Activated CD4-positive, alpha-beta T cell treated with anti-CD3 and anti-CD28 coated beads, Interleukin-2, Interleukin-6, amounts not matched to agents 100 ng/mL and 50 ng/mL, durations not matched to agents 16 hours and 8 hours (primary cell): ENCODE results near the gene PRR13.
"Not testable (repeated sequence)": the region's sequence is repeated elsewhere in the genome, so short reads cannot be mapped to it uniquely, and the experiment has no call there.

Experiments
- DNase-seq: peaks from one replicate; pipeline ENCODE4 v3.0.0-alpha.2; 2020

The PRR13 gene

DNA sequence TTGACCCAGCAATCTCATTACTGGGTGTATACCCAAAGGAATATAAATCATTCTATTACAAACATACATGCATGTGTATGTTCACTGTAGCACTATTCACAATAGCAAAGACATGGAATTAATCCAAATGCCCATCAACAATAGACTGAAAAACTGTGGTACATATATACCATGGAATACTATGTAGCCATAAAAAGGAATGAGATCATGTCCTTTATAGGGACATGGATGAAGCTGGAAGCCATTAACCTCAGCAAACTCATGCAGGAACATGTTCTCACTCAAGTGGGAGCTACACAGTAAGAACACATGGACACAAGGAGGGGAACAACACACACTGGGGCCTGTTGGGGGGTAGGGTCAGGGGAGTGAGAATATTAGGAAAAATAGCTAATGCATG is 2.0 kb upstream of the PRR13 start:
- not testable (repeated sequence) for DNase-seq

GRCh38 chr12:53443955-53444354 is 2.4 kb downstream of the PRR13 start:
- no peak for DNase-seq

- DNase-seq, result not testable (repeated sequence)
These were observed 3.2 kb downstream of the PRR13 start for GRCh38 chr12:53444593-53445325.

DNA sequence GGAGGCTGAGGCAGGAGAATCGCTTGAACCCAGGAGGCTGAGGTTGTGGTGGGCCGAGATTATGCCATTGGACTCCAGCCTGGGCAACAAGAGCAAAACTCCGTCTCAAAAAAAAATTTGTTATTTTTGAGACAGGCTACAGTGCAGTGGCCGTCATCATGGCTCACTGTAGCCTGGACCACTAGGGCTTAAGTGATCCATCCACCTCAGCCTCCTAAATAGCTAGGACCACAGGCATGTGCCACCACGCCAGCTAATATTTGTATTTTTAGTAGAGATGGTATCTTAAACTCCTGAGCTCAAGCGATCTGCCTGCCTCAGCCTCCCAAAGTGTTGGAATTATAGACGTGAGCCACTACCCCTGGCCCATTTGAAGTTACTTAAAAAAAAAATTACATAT is 9.4 kb downstream of the PRR13 start:
- DNase-seq, result no peak

GRCh38 chr12:53451661-53452158 is 10.2 kb downstream of the PRR13 start, which contains the start of gene PCBP2:
TSS of gene PCBP2 (plus strand) at chr12:53452102. CDS start at chr12:53454801, 2,699 bp downstream.
- DNase-seq, result peak; percentile 99

DNA sequence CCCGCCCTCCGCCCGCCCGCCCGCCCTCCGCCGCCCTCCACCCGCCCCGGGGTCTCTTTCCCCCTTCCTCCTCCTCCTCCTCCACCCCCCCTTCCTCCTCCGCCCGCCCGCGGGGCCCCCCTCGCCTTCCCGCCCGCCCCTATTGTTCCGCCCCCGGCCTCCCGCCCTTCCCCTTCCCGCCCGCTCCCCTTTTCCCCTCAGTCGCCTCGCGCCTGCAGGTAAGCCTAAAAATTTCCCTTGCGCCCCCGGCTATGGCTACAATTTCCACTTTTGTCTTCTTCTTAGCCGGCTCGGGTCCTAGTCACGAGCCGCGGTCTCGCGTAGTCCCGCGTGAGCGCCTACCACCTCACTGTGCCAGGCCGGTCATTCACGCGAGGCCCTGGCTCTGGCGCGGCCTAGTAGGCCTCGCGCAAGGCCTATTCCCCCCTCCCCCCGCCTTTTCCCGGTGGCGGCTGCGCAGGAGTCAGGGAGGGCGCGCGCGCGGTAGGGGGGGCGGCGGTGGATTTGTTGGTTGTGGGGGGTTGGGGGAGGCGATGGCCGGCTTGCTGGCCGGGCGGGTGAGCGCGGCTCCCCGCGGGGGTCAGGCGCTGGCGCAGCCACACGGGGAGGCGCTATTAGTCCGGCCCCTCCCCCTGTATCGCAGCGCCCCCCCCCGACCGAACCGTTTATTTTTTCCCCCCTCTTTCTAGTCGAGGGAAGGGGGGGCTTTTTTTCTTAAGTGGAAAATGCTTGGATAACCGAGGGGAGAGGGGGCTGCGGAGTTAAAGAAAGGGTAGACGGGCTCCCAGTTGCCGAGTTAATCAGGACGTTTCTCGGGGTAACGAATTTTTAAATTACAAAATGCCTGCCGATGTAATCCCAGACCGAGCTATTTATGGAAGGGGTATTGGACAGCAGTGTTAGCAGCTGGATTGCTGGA is 10.9 kb downstream of the PRR13 start:
- peak; percentile 76 for DNase-seq

GRCh38 chr12:53453953-53454640 is 12.6 kb downstream of the PRR13 start:
- no peak for DNase-seq

DNA sequence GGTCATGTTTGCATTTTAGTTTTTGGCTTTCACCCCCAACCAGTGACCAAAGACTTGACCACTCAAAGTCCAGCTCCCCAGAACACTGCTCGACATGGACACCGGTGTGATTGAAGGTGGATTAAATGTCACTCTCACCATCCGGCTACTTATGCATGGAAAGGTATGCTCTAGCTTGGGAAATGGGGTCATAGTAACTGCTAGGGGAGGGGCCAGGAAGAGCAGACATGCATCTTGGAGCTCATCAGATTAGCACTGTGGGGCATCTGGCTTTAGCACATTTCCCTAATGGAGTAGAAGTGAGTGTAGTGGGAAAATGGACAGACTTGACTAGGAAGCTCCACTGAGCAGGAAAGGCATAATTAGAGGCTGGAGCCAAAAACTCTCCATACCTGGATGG is 13.2 kb downstream of the PRR13 start:
- no peak for DNase-seq

GRCh38 chr12:53456654-53457366 is 15.3 kb downstream of the PRR13 start:
- no peak for DNase-seq

- DNase-seq, result no peak
These were observed 17.6 kb downstream of the PRR13 start for GRCh38 chr12:53459097-53459496.

DNA sequence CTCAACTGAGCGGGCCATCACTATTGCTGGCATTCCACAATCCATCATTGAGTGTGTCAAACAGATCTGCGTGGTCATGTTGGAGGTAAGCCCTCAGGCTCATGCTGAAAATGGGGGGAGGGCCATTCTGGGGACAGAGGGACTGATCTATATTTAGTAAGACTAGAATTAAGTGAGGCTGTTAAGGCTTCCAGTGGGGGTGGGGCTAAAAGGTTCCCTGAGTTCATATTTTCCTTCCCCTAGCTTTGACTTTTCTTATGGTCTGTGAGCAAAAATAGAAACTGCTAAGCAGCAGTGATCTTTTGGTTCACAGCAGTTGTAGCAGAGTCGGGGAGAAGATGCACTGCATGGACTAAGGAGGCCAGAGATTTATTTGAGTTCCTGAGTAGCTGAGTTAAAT is 19.5 kb downstream of the PRR13 start:
- no peak for DNase-seq

GRCh38 chr12:53461591-53461990 is 20.1 kb downstream of the PRR13 start:
- no peak for DNase-seq

DNA sequence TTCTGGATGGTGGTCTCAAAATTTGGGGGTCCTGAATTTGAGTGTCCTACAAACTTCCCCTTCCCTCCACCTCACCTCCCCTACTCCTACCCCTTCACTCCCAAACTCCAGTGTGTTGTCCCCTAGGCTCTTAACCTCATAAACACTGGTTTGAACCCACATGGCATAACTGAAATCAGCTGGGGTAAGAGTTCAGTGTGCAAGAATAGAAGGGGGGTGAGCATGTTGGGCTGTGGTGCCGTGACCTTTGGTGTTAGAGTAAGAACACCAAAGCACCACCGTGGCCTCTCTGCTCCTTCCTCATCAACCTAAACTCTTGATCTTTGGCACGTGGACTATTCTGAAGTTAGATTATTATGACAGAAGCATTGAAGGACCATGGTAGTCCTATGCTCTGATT is 21.4 kb downstream of the PRR13 start:
- DNase-seq, result no peak

DNA sequence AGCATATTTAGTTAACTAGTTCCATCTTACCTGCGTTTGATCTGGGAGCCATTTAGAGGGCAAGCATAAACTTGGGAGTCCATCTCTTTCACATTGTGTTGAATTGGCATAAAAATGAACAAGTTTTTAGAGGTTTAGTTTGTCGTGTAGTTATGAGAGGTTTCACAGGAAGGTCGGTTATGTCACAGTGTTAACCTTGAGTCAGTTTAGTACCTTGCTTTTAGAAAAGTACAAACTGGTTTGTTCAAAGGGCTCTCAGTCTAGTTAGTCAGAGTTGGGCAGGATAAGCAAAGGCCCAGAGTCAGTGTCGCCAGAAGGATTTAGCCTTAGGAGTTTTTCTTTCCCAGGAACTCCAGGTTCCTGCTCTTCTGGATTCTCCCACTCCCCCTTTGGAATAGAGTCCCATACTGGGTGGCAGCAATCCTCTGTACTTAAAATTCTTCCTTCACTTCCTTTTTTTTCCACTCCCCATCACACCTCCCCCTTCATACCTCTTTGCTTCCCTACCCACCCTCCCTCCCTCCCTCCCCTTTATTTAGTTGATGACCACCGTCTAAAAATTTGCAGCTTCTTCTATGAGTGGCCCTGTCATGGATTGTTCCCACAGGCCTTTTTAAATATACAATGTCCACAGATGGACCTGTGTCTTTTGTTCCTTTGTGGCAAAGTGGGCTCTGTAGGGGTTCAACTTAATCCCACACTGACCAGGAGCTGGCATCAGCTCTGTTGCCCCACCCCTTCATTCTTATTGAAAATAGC is 22.4 kb downstream of the PRR13 start:
- no peak for DNase-seq

DNA sequence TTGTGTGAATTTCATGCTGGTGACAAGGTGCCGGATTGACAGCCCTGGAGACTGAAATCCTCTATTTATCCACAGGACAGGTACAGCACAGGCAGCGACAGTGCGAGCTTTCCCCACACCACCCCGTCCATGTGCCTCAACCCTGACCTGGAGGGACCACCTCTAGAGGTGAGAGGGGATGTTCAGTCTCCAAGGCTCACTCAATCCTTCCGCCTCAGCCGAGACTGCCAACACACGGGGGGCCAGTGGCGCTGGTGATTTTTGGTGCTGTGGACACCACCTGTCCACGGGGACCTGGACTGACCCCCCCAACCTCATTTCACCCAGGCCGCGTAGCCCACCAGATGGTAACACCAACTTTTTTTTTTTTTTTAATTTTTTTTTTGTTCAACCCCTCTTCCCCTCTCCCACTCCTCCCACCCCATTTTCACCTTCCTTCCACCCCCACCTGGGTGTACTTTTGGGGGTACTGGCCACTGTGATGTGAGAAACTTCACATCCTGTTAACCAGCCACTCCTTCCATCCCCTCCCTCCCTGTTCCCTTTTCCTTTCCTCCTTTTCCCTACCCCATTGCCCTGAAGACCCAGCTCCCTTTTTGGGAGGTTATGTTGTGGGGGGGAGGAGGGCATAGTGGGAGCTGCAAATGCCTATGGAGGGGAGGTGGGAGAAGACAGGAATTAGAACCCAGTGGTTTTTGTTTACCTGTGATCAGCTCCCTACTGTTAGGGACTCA is 23.3 kb downstream of the PRR13 start:
- no peak for DNase-seq

DNA sequence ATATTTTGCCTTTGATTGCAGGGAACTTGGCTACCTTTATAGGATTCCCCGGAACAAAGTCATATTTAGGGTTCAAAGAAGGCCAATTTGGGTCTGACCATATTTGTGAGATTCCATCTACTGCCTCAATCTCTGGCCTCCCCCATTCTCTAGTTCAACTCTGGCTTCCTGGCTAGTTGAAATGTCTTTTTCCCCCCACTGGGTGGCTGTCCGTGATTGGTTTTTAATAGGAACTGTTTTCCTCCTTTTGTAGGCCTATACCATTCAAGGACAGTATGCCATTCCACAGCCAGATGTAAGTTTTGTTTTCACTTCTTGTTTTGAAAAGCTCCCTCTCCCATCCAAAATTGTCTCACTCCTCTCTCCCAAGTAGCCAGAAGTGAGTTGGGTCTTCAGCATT is 24.1 kb downstream of the PRR13 start:
- DNase-seq, result no peak

DNA sequence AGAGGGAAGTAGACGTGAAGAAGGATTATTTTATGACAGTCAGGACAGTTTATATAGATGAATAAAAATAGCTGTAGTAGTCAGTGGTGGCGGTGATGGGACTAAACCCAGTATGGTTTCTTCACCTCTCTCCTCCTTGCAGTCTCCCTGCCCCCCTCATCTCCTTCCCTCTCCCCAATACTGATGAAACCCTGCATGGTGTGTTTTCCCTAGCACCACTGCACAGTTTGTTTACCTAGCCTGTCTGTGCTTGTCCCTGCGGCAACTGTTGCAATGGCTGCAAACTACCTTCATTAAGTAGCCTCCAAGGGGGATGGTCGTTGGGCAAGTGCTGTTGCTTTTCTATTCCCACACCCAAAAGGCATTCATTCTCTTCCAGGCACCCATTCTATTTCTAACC is 25.1 kb downstream of the PRR13 start:
- DNase-seq, result no peak

DNA sequence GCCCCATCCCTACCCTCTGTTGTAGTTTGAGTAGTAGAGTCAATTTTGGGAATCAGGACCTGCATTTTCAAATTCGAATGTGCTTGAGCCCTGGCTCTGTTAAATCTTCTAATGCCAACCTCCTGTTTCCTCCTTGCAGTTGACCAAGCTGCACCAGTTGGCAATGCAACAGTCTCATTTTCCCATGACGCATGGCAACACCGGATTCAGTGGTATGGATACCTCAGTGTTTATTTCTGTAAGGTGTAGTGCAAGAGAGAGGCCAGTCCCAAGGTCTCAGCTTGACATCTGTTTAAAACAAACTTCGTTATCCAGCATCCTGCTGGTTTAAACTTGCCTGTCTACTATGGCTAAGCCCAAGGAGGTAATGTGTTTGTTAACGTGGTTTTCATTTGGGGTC is 25.5 kb downstream of the PRR13 start:
- DNase-seq, result no peak

DNA sequence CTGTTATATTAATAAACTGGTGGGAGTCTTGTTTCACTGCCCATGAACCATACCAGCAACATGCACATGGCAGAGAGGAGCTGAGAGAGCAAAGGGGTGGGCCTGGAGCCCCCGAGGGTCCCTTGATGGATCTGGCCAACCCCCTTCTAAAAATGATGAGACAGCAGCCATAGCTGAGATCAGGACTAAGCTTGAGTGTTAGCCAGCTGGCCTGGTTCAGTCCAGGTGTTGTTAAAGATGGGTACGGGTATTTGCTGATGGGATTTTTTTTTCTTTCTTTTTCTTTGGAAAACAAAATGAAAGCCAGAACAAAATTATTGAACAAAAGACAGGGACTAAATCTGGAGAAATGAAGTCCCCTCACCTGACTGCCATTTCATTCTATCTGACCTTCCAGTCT is 26.3 kb downstream of the PRR13 start:
- no peak for DNase-seq

- DNase-seq, result no peak
These were observed 26.7 kb downstream of the PRR13 start for GRCh38 chr12:53468282-53468681.

- no peak for DNase-seq
These were observed 30.6 kb downstream of the PRR13 start for GRCh38 chr12:53472056-53472582.
